Immature natural killer cell (primary cell): ENCODE results near the gene EBLN2. TPM values are rescaled to one million over a fixed set of nuclear protein-coding genes. Genes with fewer than 3 reads are reported as not detected.

Experiments used
- DNase-seq, 3 donors: peaks; one replicate each; pipeline ENCODE4 v3.0.0; 2022; ENCODE audit warnings: mixed read lengths in 1 of 3
- H3K27ac Mint-ChIP-seq, 6 donors: one replicate each; pipeline ENCODE4 v1.8.0; 2020; ENCODE audit warnings: mixed read lengths in 6 of 6, mild to moderate bottlenecking in 5 of 6, inconsistent platforms in 4 of 6, moderate library complexity in 3 of 6
- H3K27me3 Mint-ChIP-seq, 3 donors: one replicate each; pipeline ENCODE4 v1.8.0; 2020 to 2021; ENCODE audit warnings: low read depth in 3 of 3, mild to moderate bottlenecking in 3 of 3, mixed read lengths in 3 of 3, moderate library complexity in 3 of 3, inconsistent platforms in 1 of 3
- H3K36me3 Mint-ChIP-seq, 3 donors: one replicate each; pipeline ENCODE4 v1.8.0; 2020; ENCODE audit warnings: mixed read lengths in 3 of 3, inconsistent platforms in 2 of 3, mild to moderate bottlenecking in 2 of 3
- H3K4me1 Mint-ChIP-seq, 2 donors: one replicate each; pipeline ENCODE4 v1.8.0; 2020; ENCODE audit warnings: inconsistent platforms in 2 of 2, mild to moderate bottlenecking in 2 of 2, mixed read lengths in 2 of 2, moderate library complexity in 1 of 2
- H3K4me3 Mint-ChIP-seq, 5 donors: one replicate each; pipeline ENCODE4 v1.8.0; 2020; ENCODE audit warnings: mild to moderate bottlenecking in 5 of 5, mixed read lengths in 5 of 5, inconsistent platforms in 3 of 5, moderate library complexity in 3 of 5
- H3K9me3 Mint-ChIP-seq, 6 donors: one replicate each; pipeline ENCODE4 v1.8.0; 2020; ENCODE audit warnings: mild to moderate bottlenecking in 6 of 6, mixed read lengths in 6 of 6, inconsistent platforms in 4 of 6, moderate library complexity in 3 of 6
- polyA plus RNA-seq, 3 donors: library from polyadenylated mRNA; unstranded; fragments of 300-500 nt; fragmentation: Illumina TruSeq; gene quantifications; one replicate each; pipeline ENCODE4 v1.2.3, GENCODE V29; 2021

The EBLN2 gene
- polyA plus RNA-seq, 3 donors from 2014 or later = 0.16 to 2.1 (median 0.18) TPM

DNA sequence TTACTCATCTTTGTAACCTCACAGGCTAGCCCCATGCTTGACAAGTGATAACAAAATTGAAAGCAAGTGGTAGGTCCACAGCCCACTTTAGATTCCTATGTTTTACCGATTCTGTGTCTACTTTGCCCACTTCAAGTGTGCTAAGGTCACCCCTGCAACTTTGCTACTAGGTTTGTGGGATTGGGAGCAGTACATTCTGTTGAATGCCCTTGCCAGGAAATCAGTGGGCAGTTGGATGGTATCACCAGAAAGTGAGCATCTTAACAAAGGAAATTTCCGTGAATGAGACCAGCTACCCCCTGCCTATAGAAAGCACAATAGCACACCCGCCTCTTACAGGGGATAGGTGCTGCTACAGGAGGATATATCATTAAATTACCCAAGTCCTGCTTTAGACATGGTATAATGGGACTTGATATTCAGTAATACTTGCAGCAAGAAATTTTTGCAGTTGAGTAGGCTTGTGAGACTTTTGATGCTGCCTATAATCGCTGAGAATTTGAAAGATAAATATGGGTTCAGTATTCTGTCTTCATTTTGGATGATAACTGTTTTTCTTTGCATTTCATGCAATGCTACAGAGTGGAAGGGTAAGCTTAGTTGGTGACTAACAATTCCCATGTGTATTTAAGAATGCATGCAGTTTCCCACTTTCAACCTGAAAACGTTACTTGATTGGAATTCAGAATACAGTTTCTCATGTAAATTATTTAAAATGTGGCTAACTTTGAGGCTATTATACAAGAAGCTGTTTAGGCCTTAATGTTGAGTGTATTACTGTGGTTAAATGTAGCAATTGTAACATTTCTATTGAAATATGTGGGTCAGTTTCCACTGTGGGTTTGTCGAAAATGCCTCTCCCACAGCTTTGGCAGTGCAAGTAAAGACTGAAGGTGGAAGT lies 9.5 kb downstream of the EBLN2 start:
- Mint-ChIP-seq H3K27ac (peak overlapping the region in 1 of 6 donors; percentile 43), H3K27me3 (peaks cover 0 to 4% (median 0%) of the 10 kb centered on the region in 3 donors), H3K4me1 (peaks cover 36 to 45% of the 10 kb centered on the region in 2 donors), H3K9me3 (no peaks in the 10 kb centered on the region), H3K36me3 (peaks cover 0 to 6% (median 2%) of the 10 kb centered on the region in 3 donors), H3K4me3 (no peak overlapping the region)
- DNase-seq = no peak

- no peaks in the 10 kb centered on the region for H3K9me3 Mint-ChIP-seq
- H3K36me3 Mint-ChIP-seq = no peaks in the 10 kb centered on the region
- peaks cover 37 to 45% of the 10 kb centered on the region in 2 donors for H3K4me1 Mint-ChIP-seq
- peak overlapping the region in 5 of 6 donors; percentile 9 to 72 (median 25) for H3K27ac Mint-ChIP-seq
- peak overlapping the region in 1 of 5 donors; percentile 2 for H3K4me3 Mint-ChIP-seq
- no peak for DNase-seq
- peaks cover 0 to 4% (median 0%) of the 10 kb centered on the region in 3 donors for H3K27me3 Mint-ChIP-seq
Measured at GRCh38 chr3:73071952-73072351, 10.5 kb downstream of the EBLN2 start.

GRCh38 chr3:73072634-73073033 lies 11.2 kb downstream of the EBLN2 start:
- peak overlapping the region in 4 of 6 donors; percentile 9 to 50 (median 21) for H3K27ac Mint-ChIP-seq
- peaks cover 0 to 4% (median 0%) of the 10 kb centered on the region in 3 donors for H3K27me3 Mint-ChIP-seq
- peak overlapping the region in 2 of 5 donors; percentile 22 to 29 for H3K4me3 Mint-ChIP-seq
- H3K36me3 Mint-ChIP-seq = no peaks in the 10 kb centered on the region
- no peak for DNase-seq
- no peaks in the 10 kb centered on the region for H3K9me3 Mint-ChIP-seq
- H3K4me1 Mint-ChIP-seq = peaks cover 37 to 45% of the 10 kb centered on the region in 2 donors

GRCh38 chr3:73073091-73073707 lies 11.7 kb downstream of the EBLN2 start:
- Mint-ChIP-seq H3K9me3 (no peaks in the 10 kb centered on the region), H3K36me3 (no peaks in the 10 kb centered on the region), H3K4me3 (peak overlapping the region in 2 of 5 donors; percentile 18 to 38), H3K4me1 (peaks cover 37 to 45% of the 10 kb centered on the region in 2 donors), H3K27me3 (peaks cover 0 to 4% (median 0%) of the 10 kb centered on the region in 3 donors), H3K27ac (peak overlapping the region in 2 of 6 donors; percentile 13 to 26)
- DNase-seq = no peak

- no peaks in the 10 kb centered on the region for H3K36me3 Mint-ChIP-seq
- H3K27ac Mint-ChIP-seq = peak overlapping the region in 1 of 6 donors; percentile 41
- no peak overlapping the region for H3K4me3 Mint-ChIP-seq
- no peak for DNase-seq
- H3K4me1 Mint-ChIP-seq = peaks cover 37 to 45% of the 10 kb centered on the region in 2 donors
- H3K27me3 Mint-ChIP-seq = peaks cover 0 to 4% (median 0%) of the 10 kb centered on the region in 3 donors
- H3K9me3 Mint-ChIP-seq = no peaks in the 10 kb centered on the region
Measured at GRCh38 chr3:73074781-73075180, 13.3 kb downstream of the EBLN2 start.

GRCh38 chr3:73080216-73080966 lies 18.9 kb downstream of the EBLN2 start:
- Mint-ChIP-seq H3K4me3 (no peak overlapping the region), H3K36me3 (no peaks in the 10 kb centered on the region), H3K9me3 (no peaks in the 10 kb centered on the region), H3K27ac (no peak overlapping the region), H3K27me3 (peaks cover 0 to 3% (median 0%) of the 10 kb centered on the region in 3 donors), H3K4me1 (peaks cover under 1 to 1% of the 10 kb centered on the region in 2 donors)
- DNase-seq = no peak

GRCh38 chr3:73081140-73081539 lies 19.7 kb downstream of the EBLN2 start:
- H3K4me3 Mint-ChIP-seq = no peak overlapping the region
- H3K4me1 Mint-ChIP-seq = peaks cover 3 to 4% of the 10 kb centered on the region in 2 donors
- H3K36me3 Mint-ChIP-seq = no peaks in the 10 kb centered on the region
- no peaks in the 10 kb centered on the region for H3K9me3 Mint-ChIP-seq
- no peak overlapping the region for H3K27ac Mint-ChIP-seq
- H3K27me3 Mint-ChIP-seq = peaks cover 0 to 1% (median 0%) of the 10 kb centered on the region in 3 donors
- no peak for DNase-seq

DNA sequence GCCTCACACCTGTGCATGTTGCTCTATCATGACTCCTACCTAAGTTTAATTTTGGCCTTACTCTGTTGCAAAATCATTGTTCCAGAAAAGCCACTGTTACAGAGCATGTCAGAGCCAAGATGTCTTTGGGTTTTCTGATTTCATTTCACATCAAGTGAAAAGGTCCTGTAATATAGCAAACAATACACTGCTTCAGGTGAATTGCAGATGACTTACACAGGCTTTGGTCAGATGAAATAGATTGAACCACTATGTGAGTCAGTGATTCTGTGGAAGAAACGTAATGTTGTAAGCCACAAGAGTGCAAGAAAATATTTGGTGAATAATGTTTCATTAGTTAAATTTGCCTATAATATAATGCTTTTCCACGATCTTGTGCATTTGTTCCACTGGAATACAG lies 22.7 kb downstream of the EBLN2 start:
- H3K27ac Mint-ChIP-seq = peak overlapping the region in 1 of 6 donors; percentile 77
- DNase-seq = no peak
- H3K4me1 Mint-ChIP-seq = peaks cover 5 to 6% of the 10 kb centered on the region in 2 donors
- no peak overlapping the region for H3K4me3 Mint-ChIP-seq
- H3K27me3 Mint-ChIP-seq = peaks cover 0 to 1% (median 0%) of the 10 kb centered on the region in 3 donors
- no peaks in the 10 kb centered on the region for H3K9me3 Mint-ChIP-seq
- no peaks in the 10 kb centered on the region for H3K36me3 Mint-ChIP-seq

- H3K36me3 Mint-ChIP-seq = no peaks in the 10 kb centered on the region
- peaks cover 5 to 6% of the 10 kb centered on the region in 2 donors for H3K4me1 Mint-ChIP-seq
- no peak overlapping the region for H3K27ac Mint-ChIP-seq
- H3K9me3 Mint-ChIP-seq = no peaks in the 10 kb centered on the region
- DNase-seq = peak; percentile 26 to 36 (median 28)
- peaks cover 0 to 1% (median 0%) of the 10 kb centered on the region in 3 donors for H3K27me3 Mint-ChIP-seq
- H3K4me3 Mint-ChIP-seq = peak overlapping the region in 1 of 5 donors; percentile 42
Measured at GRCh38 chr3:73086071-73086494, 24.6 kb downstream of the EBLN2 start.

- Mint-ChIP-seq H3K4me3 (no peak overlapping the region), H3K9me3 (no peaks in the 10 kb centered on the region), H3K36me3 (no peaks in the 10 kb centered on the region), H3K27ac (no peak overlapping the region), H3K27me3 (peaks cover 0 to 2% (median 1%) of the 10 kb centered on the region in 3 donors), H3K4me1 (peaks cover 5 to 7% of the 10 kb centered on the region in 2 donors)
- no peak for DNase-seq
Measured at GRCh38 chr3:73094129-73094528, 32.7 kb downstream of the EBLN2 start.

- Mint-ChIP-seq H3K4me3 (no peak overlapping the region), H3K36me3 (no peaks in the 10 kb centered on the region), H3K27me3 (peaks cover 0 to 2% (median 1%) of the 10 kb centered on the region in 3 donors), H3K9me3 (no peaks in the 10 kb centered on the region), H3K27ac (no peak overlapping the region), H3K4me1 (peaks cover 5 to 7% of the 10 kb centered on the region in 2 donors)
- DNase-seq = no peak
Measured at GRCh38 chr3:73094951-73095350, 33.5 kb downstream of the EBLN2 start.

- no peaks in the 10 kb centered on the region for H3K9me3 Mint-ChIP-seq
- no peak overlapping the region for H3K27ac Mint-ChIP-seq
- H3K27me3 Mint-ChIP-seq = peaks cover 1 to 2% (median 2%) of the 10 kb centered on the region in 3 donors
- peaks cover 5 to 7% of the 10 kb centered on the region in 2 donors for H3K4me1 Mint-ChIP-seq
- no peak overlapping the region for H3K4me3 Mint-ChIP-seq
- no peak for DNase-seq
- no peaks in the 10 kb centered on the region for H3K36me3 Mint-ChIP-seq
Measured at GRCh38 chr3:73096169-73096568, 34.7 kb downstream of the EBLN2 start.

DNA sequence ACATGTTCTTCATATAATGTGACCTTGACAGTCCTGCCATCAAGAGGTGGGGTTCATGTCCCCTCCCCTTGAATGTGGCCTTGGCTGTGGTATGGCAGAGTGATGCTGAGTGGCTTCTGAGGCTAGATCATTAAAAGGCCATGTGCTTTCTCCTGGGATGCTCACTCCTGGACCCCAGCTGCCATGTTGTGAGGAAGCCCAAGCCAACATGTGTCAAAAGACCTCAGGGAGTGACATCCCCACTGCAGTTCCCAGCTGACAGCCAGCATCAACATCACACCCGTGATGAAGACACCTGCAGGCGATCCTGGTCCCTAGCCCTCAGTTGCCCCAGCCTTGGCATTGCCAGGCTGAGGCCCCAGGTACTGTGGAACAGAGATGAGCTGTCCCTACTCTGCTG lies 36.6 kb downstream of the EBLN2 start:
- Mint-ChIP-seq H3K27me3 (peaks cover 0 to 5% (median 1%) of the 10 kb centered on the region in 3 donors), H3K36me3 (no peaks in the 10 kb centered on the region), H3K9me3 (no peaks in the 10 kb centered on the region), H3K4me1 (peaks cover 5 to 7% of the 10 kb centered on the region in 2 donors), H3K4me3 (no peak overlapping the region), H3K27ac (no peak overlapping the region)
- no peak for DNase-seq
